HepG2 (cell line): Measurements from ENCODE around the gene CSTPP1. TPM values are rescaled to one million over a fixed set of nuclear protein-coding genes. Genes with fewer than 3 reads are reported as not detected.

Experiments used
- AGO1 ChIP-seq: fragments of 200-400 bp; formaldehyde crosslinking; IDR thresholded peaks from 2 replicates; pipeline ENCODE4 v1.6.1; 2017; ENCODE audit warnings: mild to moderate bottlenecking, low read depth, low read length, moderate library complexity; ENCODE audit not compliant: poor library complexity, severe bottlenecking
- ARID2 ChIP-seq: sonication (generic); formaldehyde crosslinking; IDR thresholded peaks from 2 replicates; pipeline ENCODE4 v1.8.1; 2022; ENCODE audit warnings: mild to moderate bottlenecking, missing genetic modification reagents, borderline replicate concordance
- DMAP1 ChIP-seq: IDR thresholded peaks from 2 replicates; pipeline ENCODE4 v1.6.1; 2016
- EP300 ChIP-seq, 3 experiments: sonication (generic) in 1 of 3; formaldehyde crosslinking in 1 of 3; IDR thresholded peaks; 2 replicates each; pipeline versions ENCODE4 v1.5.1 to v1.6.1; 2011 to 2020; ENCODE audit warnings: low read depth in 2 of 3, low read length in 2 of 3, borderline replicate concordance in 1 of 3, improper control_type of control experiment in 1 of 3, mild to moderate bottlenecking in 1 of 3, missing genetic modification reagents in 1 of 3, moderate library complexity in 1 of 3
- HBP1 ChIP-seq: IDR thresholded peaks from 2 replicates; pipeline ENCODE4 v1.6.1; 2016; ENCODE audit warnings: low read depth, control low read depth
- HNRNPH1 ChIP-seq: fragments of 200-400 bp; formaldehyde crosslinking; optimal IDR thresholded peaks from 2 replicates; pipeline ENCODE3; 2017; ENCODE audit warnings: mild to moderate bottlenecking, low read depth, low read length
- KLF15 ChIP-seq: sonication (generic); formaldehyde crosslinking; IDR thresholded peaks from 2 replicates; pipeline ENCODE4 v1.8.1; 2023; ENCODE audit warnings: borderline replicate concordance, mild to moderate bottlenecking, inconsistent platforms, missing genetic modification reagents, mixed read lengths
- KMT2A ChIP-seq: sonication (generic); formaldehyde crosslinking; IDR thresholded peaks from 2 replicates; pipeline ENCODE4 v1.4.0; 2020; ENCODE audit warnings: missing genetic modification reagents
- MYNN ChIP-seq: sonication (generic); formaldehyde crosslinking; IDR thresholded peaks from 2 replicates; pipeline ENCODE4 v1.4.0; 2020; ENCODE audit warnings: mild to moderate bottlenecking, low read depth, missing genetic modification reagents
- NFRKB ChIP-seq: fragments of 450-650 bp; IDR thresholded peaks from 2 replicates; pipeline ENCODE4 v1.6.1; 2017
- NFYB ChIP-seq: sonication (generic); formaldehyde crosslinking; IDR thresholded peaks from 2 replicates; pipeline ENCODE4 v1.4.0; 2020; ENCODE audit warnings: missing genetic modification reagents
- NR2F1 ChIP-seq, 2 experiments: fragments of 450-650 bp in 1 of 2; formaldehyde crosslinking in 1 of 2; IDR thresholded peaks; 2 replicates each; pipeline versions ENCODE4 v1.5.0 to v1.6.1; 2016 to 2020; ENCODE audit warnings: mild to moderate bottlenecking in 1 of 2, missing compliant biosample characterization in 1 of 2, missing genetic modification reagents in 1 of 2, moderate library complexity in 1 of 2
- SP2 ChIP-seq: sonication (generic); formaldehyde crosslinking; IDR thresholded peaks from 2 replicates; pipeline ENCODE4 v1.5.1; 2020; ENCODE audit warnings: mild to moderate bottlenecking, missing genetic modification reagents
- SSRP1 ChIP-seq: IDR thresholded peaks from 2 replicates; pipeline ENCODE4 v1.6.1; 2016; ENCODE audit warnings: control low read depth
- ZBTB21 ChIP-seq: sonication (generic); formaldehyde crosslinking; IDR thresholded peaks from 2 replicates; pipeline ENCODE4 v1.4.0; 2020; ENCODE audit warnings: missing genetic modification reagents
- ZNF230 ChIP-seq: sonication (generic); formaldehyde crosslinking; IDR thresholded peaks from 2 replicates; pipeline ENCODE4 v1.4.0; 2020; ENCODE audit warnings: mild to moderate bottlenecking, missing genetic modification reagents
- ZNF687 ChIP-seq: sonication (generic); formaldehyde crosslinking; IDR thresholded peaks from 2 replicates; pipeline ENCODE4 v1.5.1; 2020; ENCODE audit warnings: mild to moderate bottlenecking, missing genetic modification reagents, moderate library complexity
- ZNF724P ChIP-seq: sonication (generic); formaldehyde crosslinking; IDR thresholded peaks from 2 replicates; pipeline ENCODE4 v1.8.0; 2022; ENCODE audit warnings: missing genetic modification reagents, borderline replicate concordance
- ZNF782 ChIP-seq: sonication (generic); formaldehyde crosslinking; IDR thresholded peaks from 2 replicates; pipeline ENCODE4 v1.4.0; 2020; ENCODE audit warnings: missing genetic modification reagents, mild to moderate bottlenecking, borderline replicate concordance
- ZNF879 ChIP-seq: sonication (generic); formaldehyde crosslinking; IDR thresholded peaks from 2 replicates; pipeline ENCODE4 v1.8.1; 2023; ENCODE audit warnings: missing genetic modification reagents
- ZZZ3 ChIP-seq: sonication (generic); formaldehyde crosslinking; IDR thresholded peaks from 2 replicates; pipeline ENCODE4 v1.4.0; 2020; ENCODE audit warnings: missing genetic modification reagents, mild to moderate bottlenecking, borderline replicate concordance
- polyA plus RNA-seq, 8 experiments: library from polyadenylated mRNA; depleted of rRNA in 3 of 8; stranded (reverse) in 7 of 8; unstranded in 1 of 8; fragments of >200 nt; fragmentation: Illumina TruSeq in 4 of 8; extraction: Trizol in 4 of 8; gene quantifications; 2 replicates each; pipeline versions ENCODE4 v1.2.1 to v1.2.3, GENCODE V29; 2011 to 2016; ENCODE audit warnings: low read depth in 4 of 8, missing spikeins in 1 of 8, mixed read lengths in 1 of 8; ENCODE audit not compliant: insufficient read depth in 1 of 8
- total RNA-seq, 5 experiments: library from RNA; depleted of rRNA; stranded (reverse); fragments of >200 nt; fragmentation: Illumina TruSeq; extraction: Trizol; gene quantifications; 2 replicates each; pipeline ENCODE4 v1.2.3, GENCODE V29; 2016; ENCODE audit warnings: low read depth in 1 of 5
- TF ChIP-seq, protein P1 (sequence below): IDR thresholded peaks from 2 replicates; pipeline ENCODE4 v1.6.1; 2016; ENCODE audit warnings: mild to moderate bottlenecking

CSTPP1 gene
- total and polyA plus RNA-seq, 2 of the 13 experiments (the other 11 are each of a cell fraction or from before 2014, with no cell fraction given), result 12.3 to 14.6 TPM

DNA sequence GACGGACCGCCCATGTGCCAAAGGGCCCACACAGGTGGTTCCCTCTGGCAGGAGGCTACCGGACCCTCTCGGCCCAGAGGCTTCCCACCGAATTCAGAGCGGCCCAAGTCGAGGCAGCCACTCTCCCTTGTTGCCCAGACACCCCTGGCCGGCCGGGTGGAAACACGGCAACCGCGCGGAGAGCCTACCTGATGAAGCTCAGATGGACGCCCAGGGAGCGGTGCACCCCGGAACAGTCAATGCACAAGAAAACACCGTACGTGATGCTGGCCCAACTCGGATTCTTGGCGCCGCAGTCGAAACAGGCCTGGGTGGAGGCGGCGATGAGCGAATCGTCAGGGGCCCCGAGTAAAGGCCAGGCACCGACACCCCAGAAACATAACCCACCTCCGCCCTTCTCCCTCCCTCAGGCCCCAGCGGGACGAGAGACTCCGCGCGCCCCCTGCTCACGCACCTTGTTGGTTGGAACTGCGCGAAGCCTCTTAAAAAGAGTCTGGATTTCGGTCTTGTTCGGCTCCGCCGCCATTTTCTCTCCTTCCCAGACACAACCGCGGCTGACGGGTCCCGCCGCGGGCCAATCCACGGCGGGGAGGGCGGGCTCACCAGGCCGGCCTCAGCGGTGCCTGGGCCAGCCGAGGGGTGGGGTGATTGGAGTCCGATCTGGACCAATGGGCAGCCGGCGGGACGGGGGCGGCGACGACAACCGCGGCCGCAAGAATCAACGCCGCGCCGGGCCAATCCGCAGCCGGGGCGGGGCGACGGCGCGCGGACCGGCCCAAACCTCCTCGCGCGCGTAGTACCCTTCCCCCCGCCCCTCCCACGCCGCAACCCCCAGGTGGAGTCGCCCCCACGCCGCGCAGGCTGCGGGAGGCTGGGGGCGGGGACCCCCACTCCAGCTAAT lies 240.0 kb downstream of the CSTPP1 start, which contains the start of gene ARFGAP2 (continued):
- peak; percentile 79; the same call in 1 of the 2 replicates for TF ChIP-seq ZNF230
- TF ChIP-seq ZZZ3, result peak; percentile 40; the same call in 1 of the 2 replicates
- 0 out of 2 replicates have a peak, but pooled peaks have one; percentile 66 for TF ChIP-seq HBP1 (CRISPR knock-in tag)
- TF ChIP-seq ZNF687, result peak; percentile 60
- peak; percentile 90 for TF ChIP-seq HNRNPH1
- peak; percentile 92 for TF ChIP-seq KMT2A (CRISPR knock-in tag)
- peak; percentile 100 for TF ChIP-seq AGO1
- peak; percentile 68; the same call in 1 of the 2 replicates for TF ChIP-seq NFRKB
- TF ChIP-seq ZBTB21 (CRISPR knock-in tag), result no peak
- TF ChIP-seq KLF15 (CRISPR knock-in tag), result no peak
- TF ChIP-seq ARID2, result no peak
- TF ChIP-seq SSRP1 (CRISPR knock-in tag), result no peak
- TF ChIP-seq SP2 (CRISPR knock-in tag), result peak; percentile 88
- TF ChIP-seq ZNF724P (CRISPR knock-in tag), result peak; percentile 67
- peak; percentile 39; the same call in 1 of the 2 replicates for TF ChIP-seq DMAP1 (CRISPR knock-in tag)
- TF ChIP-seq ZNF782, result peak; percentile 68; the same call in 1 of the 2 replicates
- peak; percentile 4; the same call in 1 of the 2 replicates for TF ChIP-seq ZNF879 (CRISPR knock-in tag)
- no peak for TF ChIP-seq EP300 (IDR thresholded peaks at IDR 0.05; ENCODE audit: low read depth in 2 of 2, low read length in 2 of 2)
- TF ChIP-seq EP300 (CRISPR knock-in tag; IDR thresholded peaks at IDR 0.05; ENCODE audit: borderline replicate concordance), result no peak; the same call in 1 of the 2 replicates
- TF ChIP-seq MYNN (CRISPR knock-in tag), result 0 out of 2 replicates have a peak, but pooled peaks have one; percentile 24
- TF ChIP-seq, protein P1, sequence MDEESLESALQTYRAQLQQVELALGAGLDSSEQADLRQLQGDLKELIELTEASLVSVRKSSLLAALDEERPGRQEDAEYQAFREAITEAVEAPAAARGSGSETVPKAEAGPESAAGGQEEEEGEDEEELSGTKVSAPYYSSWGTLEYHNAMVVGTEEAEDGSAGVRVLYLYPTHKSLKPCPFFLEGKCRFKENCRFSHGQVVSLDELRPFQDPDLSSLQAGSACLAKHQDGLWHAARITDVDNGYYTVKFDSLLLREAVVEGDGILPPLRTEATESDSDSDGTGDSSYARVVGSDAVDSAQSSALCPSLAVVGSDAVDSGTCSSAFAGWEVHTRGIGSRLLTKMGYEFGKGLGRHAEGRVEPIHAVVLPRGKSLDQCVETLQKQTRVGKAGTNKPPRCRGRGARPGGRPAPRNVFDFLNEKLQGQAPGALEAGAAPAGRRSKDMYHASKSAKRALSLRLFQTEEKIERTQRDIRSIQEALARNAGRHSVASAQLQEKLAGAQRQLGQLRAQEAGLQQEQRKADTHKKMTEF (CRISPR knock-in tag), result peak; percentile 59; the same call in 1 of the 2 replicates
- no peak for TF ChIP-seq NR2F1 (CRISPR knock-in tag; IDR thresholded peaks at IDR 0.05)
- TF ChIP-seq NFYB (CRISPR knock-in tag), result peak; percentile 88
